Measurements from ENCODE around the gene BRI3. TPM values are rescaled to one million over a fixed set of nuclear protein-coding genes. Genes with fewer than 3 reads are reported as not detected.

Gene BRI3
- total and polyA plus RNA-seq, 9 of the 15 experiments (the other 6 are each of a cell fraction or from before 2014, with no cell fraction given), result 4.3 to 57.4 (median 18.6) TPM

GRCh38 chr7:98294798-98295382 lies 13.4 kb downstream of the BRI3 start (continued):
- TF ChIP-seq, protein P1, sequence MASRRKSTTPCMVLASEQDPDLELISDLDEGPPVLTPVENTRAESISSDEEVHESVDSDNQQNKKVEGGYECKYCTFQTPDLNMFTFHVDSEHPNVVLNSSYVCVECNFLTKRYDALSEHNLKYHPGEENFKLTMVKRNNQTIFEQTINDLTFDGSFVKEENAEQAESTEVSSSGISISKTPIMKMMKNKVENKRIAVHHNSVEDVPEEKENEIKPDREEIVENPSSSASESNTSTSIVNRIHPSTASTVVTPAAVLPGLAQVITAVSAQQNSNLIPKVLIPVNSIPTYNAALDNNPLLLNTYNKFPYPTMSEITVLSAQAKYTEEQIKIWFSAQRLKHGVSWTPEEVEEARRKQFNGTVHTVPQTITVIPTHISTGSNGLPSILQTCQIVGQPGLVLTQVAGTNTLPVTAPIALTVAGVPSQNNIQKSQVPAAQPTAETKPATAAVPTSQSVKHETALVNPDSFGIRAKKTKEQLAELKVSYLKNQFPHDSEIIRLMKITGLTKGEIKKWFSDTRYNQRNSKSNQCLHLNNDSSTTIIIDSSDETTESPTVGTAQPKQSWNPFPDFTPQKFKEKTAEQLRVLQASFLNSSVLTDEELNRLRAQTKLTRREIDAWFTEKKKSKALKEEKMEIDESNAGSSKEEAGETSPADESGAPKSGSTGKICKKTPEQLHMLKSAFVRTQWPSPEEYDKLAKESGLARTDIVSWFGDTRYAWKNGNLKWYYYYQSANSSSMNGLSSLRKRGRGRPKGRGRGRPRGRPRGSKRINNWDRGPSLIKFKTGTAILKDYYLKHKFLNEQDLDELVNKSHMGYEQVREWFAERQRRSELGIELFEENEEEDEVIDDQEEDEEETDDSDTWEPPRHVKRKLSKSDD (conservative IDR thresholded peaks at IDR 0.05; ENCODE audit: low read length), result no peak
- 0 out of 2 replicates have a peak, but pooled peaks have one; percentile 35 for TF ChIP-seq GABPB1 (CRISPR knock-in tag; IDR thresholded peaks at IDR 0.05)
- TF ChIP-seq, protein P2, sequence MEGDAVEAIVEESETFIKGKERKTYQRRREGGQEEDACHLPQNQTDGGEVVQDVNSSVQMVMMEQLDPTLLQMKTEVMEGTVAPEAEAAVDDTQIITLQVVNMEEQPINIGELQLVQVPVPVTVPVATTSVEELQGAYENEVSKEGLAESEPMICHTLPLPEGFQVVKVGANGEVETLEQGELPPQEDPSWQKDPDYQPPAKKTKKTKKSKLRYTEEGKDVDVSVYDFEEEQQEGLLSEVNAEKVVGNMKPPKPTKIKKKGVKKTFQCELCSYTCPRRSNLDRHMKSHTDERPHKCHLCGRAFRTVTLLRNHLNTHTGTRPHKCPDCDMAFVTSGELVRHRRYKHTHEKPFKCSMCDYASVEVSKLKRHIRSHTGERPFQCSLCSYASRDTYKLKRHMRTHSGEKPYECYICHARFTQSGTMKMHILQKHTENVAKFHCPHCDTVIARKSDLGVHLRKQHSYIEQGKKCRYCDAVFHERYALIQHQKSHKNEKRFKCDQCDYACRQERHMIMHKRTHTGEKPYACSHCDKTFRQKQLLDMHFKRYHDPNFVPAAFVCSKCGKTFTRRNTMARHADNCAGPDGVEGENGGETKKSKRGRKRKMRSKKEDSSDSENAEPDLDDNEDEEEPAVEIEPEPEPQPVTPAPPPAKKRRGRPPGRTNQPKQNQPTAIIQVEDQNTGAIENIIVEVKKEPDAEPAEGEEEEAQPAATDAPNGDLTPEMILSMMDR (IDR thresholded peaks at IDR 0.05 in 2 of 3, conservative IDR thresholded peaks at IDR 0.05 in 1 of 3; ENCODE audit: insufficient read depth in 2 of 3, low read depth in 1 of 3, low read length in 3 of 3), result peak; percentile 87 to 93 (median 91)
- peak; percentile 80 for TF ChIP-seq SMC3 (conservative IDR thresholded peaks at IDR 0.05; ENCODE audit: insufficient read depth, low read depth, low read length)
- 0 out of 2 replicates have a peak, but pooled peaks have one; percentile 16 for TF ChIP-seq ZNF24 (IDR thresholded peaks at IDR 0.05)
- no peak for TF ChIP-seq ZNF644 (tag; IDR thresholded peaks at IDR 0.05; ENCODE audit: low read depth)
- peak; percentile 64 for TF ChIP-seq POLR2G (IDR thresholded peaks at IDR 0.05; ENCODE audit: low read depth, low read length)
- TF ChIP-seq CBFB (CRISPR knock-in tag; IDR thresholded peaks at IDR 0.05), result peak; percentile 18; the same call in 1 of the 2 replicates
- TF ChIP-seq ZBTB11 (CRISPR knock-in tag; IDR thresholded peaks at IDR 0.05), result peak in 1 of 3 experiments; percentile 57; a peak in 1 of 6 replicates
- no peak for TF ChIP-seq ILK (tag; IDR thresholded peaks at IDR 0.05; ENCODE audit: borderline replicate concordance, low read depth)
- TF ChIP-seq STAG1 (CRISPR knock-in tag; IDR thresholded peaks at IDR 0.05; ENCODE audit: borderline replicate concordance), result peak; percentile 66; the same call in 1 of the 2 replicates
- peak; percentile 50; the same call in 1 of the 2 replicates for TF ChIP-seq ARID2 (IDR thresholded peaks at IDR 0.05)
- TF ChIP-seq ZZZ3 (IDR thresholded peaks at IDR 0.05), result no peak
- no peak for TF ChIP-seq RNF2 (IDR thresholded peaks at IDR 0.05)
- TF ChIP-seq KLF16 (IDR thresholded peaks at IDR 0.05), result 0 out of 2 replicates have a peak, but pooled peaks have one; percentile 20
- no peak for TF ChIP-seq XRCC4 (IDR thresholded peaks at IDR 0.05; ENCODE audit: extremely low read depth, insufficient read depth, insufficient read length)
- no peak for TF ChIP-seq TEAD4 (IDR thresholded peaks at IDR 0.05; ENCODE audit: low read length)
- TF ChIP-seq TEAD4 (CRISPR knock-in tag; IDR thresholded peaks at IDR 0.05; ENCODE audit: borderline replicate concordance), result no peak
- TF ChIP-seq ZNF431 (CRISPR knock-in tag; IDR thresholded peaks at IDR 0.05), result no peak
- TF ChIP-seq MAZ (CRISPR knock-in tag; conservative IDR thresholded peaks at IDR 0.05 in 1 of 2, IDR thresholded peaks at IDR 0.05 in 1 of 2), result peak in 1 of 2 experiments; percentile 53; a peak in 1 of 4 replicates
